Esophagus (tissue), 2 donors: Measurements from ENCODE around the gene RAB7B. TPM values are rescaled to one million over a fixed set of nuclear protein-coding genes. Genes with fewer than 3 reads are reported as not detected.

Experiments used
- H3K27ac ChIP-seq, 2 donors: one replicate each; pipeline ENCODE4 v1.5.1; 2013; ENCODE audit warnings: low read depth in 2 of 2, mild to moderate bottlenecking in 2 of 2, inconsistent platforms in 1 of 2, low read length in 1 of 2, moderate library complexity in 1 of 2
- H3K27me3 ChIP-seq, 2 donors: one replicate each; pipeline ENCODE4 v1.6.1; 2013; ENCODE audit warnings: low read length in 2 of 2, control low read depth in 1 of 2, mild to moderate bottlenecking in 1 of 2; ENCODE audit not compliant: insufficient read depth in 2 of 2, control insufficient read depth in 1 of 2
- H3K36me3 ChIP-seq, 2 donors: one replicate each; pipeline ENCODE4 v1.6.1; 2013; ENCODE audit warnings: low read length in 1 of 2; ENCODE audit not compliant: control insufficient read depth in 2 of 2, insufficient read depth in 2 of 2
- H3K4me1 ChIP-seq, 2 donors: one replicate each; pipeline ENCODE4 v1.6.1; 2013; ENCODE audit warnings: low read length in 1 of 2; ENCODE audit not compliant: control insufficient read depth in 2 of 2, insufficient read depth in 2 of 2
- H3K4me3 ChIP-seq, 2 donors: one replicate each; pipeline ENCODE4 v1.5.1; 2013; ENCODE audit warnings: low read length in 2 of 2, mild to moderate bottlenecking in 2 of 2, low read depth in 1 of 2, moderate library complexity in 1 of 2
- H3K9me3 ChIP-seq, 2 donors: one replicate each; pipeline ENCODE4 v1.6.1; 2013; ENCODE audit warnings: mild to moderate bottlenecking in 2 of 2, low read depth in 1 of 2, low read length in 1 of 2, moderate library complexity in 1 of 2; ENCODE audit not compliant: control insufficient read depth in 2 of 2, insufficient read depth in 1 of 2
- WGBS, 2 donors: extraction: QIAGEN DNeasy Blood & Tissue Kit; methylation state at CpG; one replicate each; pipeline ENCODE4 v1.1.7; 2013; 5-methylcytosine and 5-hydroxymethylcytosine counted together
- polyA plus RNA-seq, 2 donors: library from polyadenylated mRNA; stranded (reverse); fragments of 200-250 nt; gene quantifications; one replicate each; pipeline ENCODE4 v1.2.3, GENCODE V29; 2013
- donor health status: healthy with polysubstance abuse.
- donor health status: Bipolar disorder and iron deficiency.

Gene RAB7B
- polyA plus RNA-seq, 2 donors = 14.1 to 19.4 TPM

DNA sequence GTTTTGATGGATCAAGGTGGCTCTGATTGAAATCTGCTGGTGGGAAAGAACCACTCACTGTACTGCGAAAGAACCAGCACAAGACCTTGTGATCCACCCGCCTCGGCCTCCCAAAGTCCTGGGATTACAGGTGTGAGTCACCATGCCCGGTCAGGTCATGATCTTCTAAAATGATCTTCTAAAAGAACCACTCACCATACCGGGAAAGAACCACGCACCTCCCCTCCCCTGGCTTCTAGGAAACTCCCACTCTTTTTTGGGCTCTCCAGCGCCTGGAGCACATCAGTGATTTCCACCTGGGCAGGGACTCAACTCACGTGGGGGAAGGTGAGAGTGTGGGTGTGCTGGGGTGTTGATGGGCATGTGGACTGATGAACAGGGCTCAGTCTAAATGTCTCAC lies 7.9 kb upstream of the RAB7B start:
- 57 to 62% methylated on average over 8 of the region's 8 CpGs for WGBS, 2 donors
- no peak overlapping the region for H3K4me3 ChIP-seq
- no peaks in the 10 kb centered on the region for H3K36me3 ChIP-seq
- no peak overlapping the region for H3K27ac ChIP-seq
- H3K4me1 ChIP-seq = no peaks in the 10 kb centered on the region
- no peaks in the 10 kb centered on the region for H3K27me3 ChIP-seq
- H3K9me3 ChIP-seq = no peaks in the 10 kb centered on the region

- Histone ChIP-seq H3K27me3 (no peaks in the 10 kb centered on the region), H3K27ac (no peak overlapping the region), H3K4me1 (no peaks in the 10 kb centered on the region), H3K36me3 (no peaks in the 10 kb centered on the region), H3K4me3 (no peak overlapping the region), H3K9me3 (no peaks in the 10 kb centered on the region)
- 71 to 78% methylated on average over 5 of the region's 5 CpGs for WGBS, 2 donors
These were observed 6.9 kb upstream of the RAB7B start for GRCh38 chr1:206010060-206010459.

GRCh38 chr1:206006946-206007345 lies 3.8 kb upstream of the RAB7B start:
- no peak overlapping the region for H3K27ac ChIP-seq
- H3K27me3 ChIP-seq = no peaks in the 10 kb centered on the region
- peaks cover 0 to 16% of the 10 kb centered on the region in 2 donors for H3K4me1 ChIP-seq
- H3K9me3 ChIP-seq = no peaks in the 10 kb centered on the region
- H3K36me3 ChIP-seq = no peaks in the 10 kb centered on the region
- no peak overlapping the region for H3K4me3 ChIP-seq
- 71 to 79% methylated on average over 4 of the region's 4 CpGs for WGBS, 2 donors

GRCh38 chr1:206005778-206006180 lies 2.6 kb upstream of the RAB7B start:
- H3K9me3 ChIP-seq = no peaks in the 10 kb centered on the region
- 60 to 67% methylated on average over 8 of the region's 8 CpGs for WGBS, 2 donors
- H3K4me1 ChIP-seq = peaks cover 0 to 18% of the 10 kb centered on the region in 2 donors
- H3K27ac ChIP-seq = peak overlapping the region; percentile 53 to 62
- H3K36me3 ChIP-seq = no peaks in the 10 kb centered on the region
- H3K4me3 ChIP-seq = no peak overlapping the region
- no peaks in the 10 kb centered on the region for H3K27me3 ChIP-seq

DNA sequence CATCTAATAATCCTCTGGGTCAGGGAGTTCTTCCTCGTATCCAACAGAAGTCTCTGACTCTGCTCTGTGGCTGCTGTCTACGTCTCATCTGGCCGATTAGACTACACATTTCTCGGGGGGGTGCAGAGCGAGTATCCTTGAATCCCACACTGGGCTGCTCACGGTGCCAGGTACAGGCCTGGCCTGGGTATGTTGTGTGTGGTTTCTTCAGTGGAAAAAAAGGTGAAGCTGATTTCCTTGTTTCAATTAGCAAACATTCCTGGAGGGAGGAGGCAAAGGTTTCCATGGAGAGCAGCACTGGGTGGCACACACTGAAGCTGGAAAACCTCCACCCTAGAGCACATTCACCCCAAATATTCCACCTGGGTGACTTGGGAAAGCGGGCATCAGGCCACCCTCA lies 2.0 kb upstream of the RAB7B start:
- Histone ChIP-seq H3K27me3 (no peaks in the 10 kb centered on the region), H3K36me3 (peaks cover 0 to 2% of the 10 kb centered on the region in 2 donors), H3K4me3 (no peak overlapping the region), H3K9me3 (no peaks in the 10 kb centered on the region), H3K27ac (peak overlapping the region; percentile 53 to 95), H3K4me1 (peaks cover 0 to 23% of the 10 kb centered on the region in 2 donors)
- WGBS, 2 donors = 48 to 59% methylated on average over 7 of the region's 7 CpGs

DNA sequence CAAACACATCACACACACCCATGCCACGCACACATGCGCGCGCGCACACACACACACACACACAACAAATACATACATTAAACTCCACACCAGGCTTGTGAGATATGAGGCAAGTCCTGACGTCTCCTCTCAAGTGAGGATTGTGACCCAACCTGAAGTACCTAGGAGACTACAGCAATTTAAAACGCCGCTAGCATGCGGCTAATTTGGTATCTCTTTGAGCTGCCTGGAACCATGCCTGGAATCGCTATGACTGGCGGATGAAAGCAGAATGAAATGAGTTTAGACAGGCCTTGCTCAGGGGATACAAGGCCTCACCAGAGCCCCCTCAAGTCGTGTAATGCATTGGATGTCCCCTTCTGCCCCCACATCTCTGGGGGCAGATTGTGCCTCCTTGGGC lies 1.6 kb upstream of the RAB7B start:
- Histone ChIP-seq H3K4me3 (no peak overlapping the region), H3K36me3 (peaks cover 0 to 2% of the 10 kb centered on the region in 2 donors), H3K4me1 (peaks cover 0 to 23% of the 10 kb centered on the region in 2 donors), H3K27ac (peak overlapping the region; percentile 95), H3K27me3 (no peaks in the 10 kb centered on the region), H3K9me3 (no peaks in the 10 kb centered on the region)
- 50 to 72% methylated on average over 12 of the region's 12 CpGs for WGBS, 2 donors

- Histone ChIP-seq H3K27me3 (no peaks in the 10 kb centered on the region), H3K27ac (peak overlapping the region; percentile 95), H3K4me1 (peaks cover 0 to 23% of the 10 kb centered on the region in 2 donors), H3K9me3 (no peaks in the 10 kb centered on the region), H3K36me3 (peaks cover 0 to 2% of the 10 kb centered on the region in 2 donors), H3K4me3 (no peak overlapping the region)
- WGBS, 2 donors = 77 to 86% methylated on average over 7 of the region's 7 CpGs
These were observed 932 bp upstream of the RAB7B start for GRCh38 chr1:206003854-206004800.

- Histone ChIP-seq H3K4me1 (peaks cover 0 to 25% of the 10 kb centered on the region in 2 donors), H3K9me3 (no peaks in the 10 kb centered on the region), H3K4me3 (peak overlapping the region in 1 of 2 donors; percentile 44), H3K36me3 (peaks cover 0 to 5% of the 10 kb centered on the region in 2 donors), H3K27me3 (no peaks in the 10 kb centered on the region), H3K27ac (peak overlapping the region; percentile 95)
- WGBS, 2 donors = 57 to 62% methylated on average over 3 of the region's 3 CpGs
These were observed 1.0 kb downstream of the RAB7B start for GRCh38 chr1:206002160-206002559.

DNA sequence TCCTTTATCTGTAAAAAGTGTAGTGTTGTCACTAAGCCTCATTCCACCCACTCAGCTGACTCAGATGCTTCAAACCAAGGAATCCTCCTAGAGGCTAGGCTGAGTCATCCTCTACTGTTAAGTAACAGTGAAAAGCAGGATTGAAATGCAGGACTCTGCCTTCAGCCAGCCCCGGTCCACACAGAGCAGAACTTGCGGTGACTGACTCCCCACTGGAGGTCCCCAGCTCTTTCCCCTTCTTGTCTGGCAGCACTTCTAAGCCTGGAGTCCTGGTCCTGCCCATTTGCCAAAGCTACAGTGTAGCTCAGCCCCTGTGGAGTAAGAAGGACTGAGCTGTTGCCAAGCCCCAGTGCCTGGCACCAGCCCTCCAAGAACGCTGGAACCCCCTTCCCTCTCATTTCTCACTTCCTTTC lies 1.7 kb downstream of the RAB7B start:
- no peaks in the 10 kb centered on the region for H3K27me3 ChIP-seq
- peak overlapping the region; percentile 95 for H3K27ac ChIP-seq
- no peaks in the 10 kb centered on the region for H3K9me3 ChIP-seq
- peaks cover 0 to 5% of the 10 kb centered on the region in 2 donors for H3K36me3 ChIP-seq
- 13 to 29% methylated on average over 3 of the region's 3 CpGs for WGBS, 2 donors
- peak overlapping the region; percentile 42 to 44 for H3K4me3 ChIP-seq
- H3K4me1 ChIP-seq = peaks cover 0 to 25% of the 10 kb centered on the region in 2 donors
